HG03432 (cell line): ENCODE measurements around the gene CD6.

Source experiments
- ATAC-seq: cut with Tn5 transposase; IDR thresholded peaks from one replicate; pipeline ENCODE4 v1.9.1; 2021; ENCODE audit warnings: mild to moderate bottlenecking, moderate library complexity; ENCODE audit not compliant: unreplicated experiment

The CD6 gene

GRCh38 chr11:60934790-60935605 lies 36.5 kb upstream of the CD6 start:
- ATAC-seq, result no peak

GRCh38 chr11:60935676-60936442 lies 35.6 kb upstream of the CD6 start:
- ATAC-seq, result no peak

GRCh38 chr11:60936467-60937143 lies 34.9 kb upstream of the CD6 start:
- ATAC-seq, result no peak

GRCh38 chr11:60937144-60937527 lies 34.3 kb upstream of the CD6 start:
- ATAC-seq, result no peak

GRCh38 chr11:60937811-60938210 lies 33.7 kb upstream of the CD6 start:
- ATAC-seq, result no peak

- no peak for ATAC-seq
Observed at GRCh38 chr11:60938500-60938899, 33.0 kb upstream of the CD6 start.

- no peak for ATAC-seq
Observed at GRCh38 chr11:60939301-60939700, 32.2 kb upstream of the CD6 start.

GRCh38 chr11:60939855-60940254 lies 31.6 kb upstream of the CD6 start:
- no peak for ATAC-seq

- no peak for ATAC-seq
Observed at GRCh38 chr11:60941371-60942119, 29.9 kb upstream of the CD6 start.

GRCh38 chr11:60942219-60942618 lies 29.3 kb upstream of the CD6 start:
- ATAC-seq, result no peak

- ATAC-seq, result no peak
Observed at GRCh38 chr11:60942970-60943565, 28.4 kb upstream of the CD6 start.

GRCh38 chr11:60944490-60945294 lies 26.8 kb upstream of the CD6 start:
- no peak for ATAC-seq

GRCh38 chr11:60945295-60945667 lies 26.2 kb upstream of the CD6 start:
- ATAC-seq, result no peak

GRCh38 chr11:60946601-60947264 lies 24.7 kb upstream of the CD6 start:
- ATAC-seq, result no peak

GRCh38 chr11:60947700-60948099 lies 23.8 kb upstream of the CD6 start:
- ATAC-seq, result no peak

- ATAC-seq, result no peak
Observed at GRCh38 chr11:60948250-60948649, 23.2 kb upstream of the CD6 start.

- ATAC-seq, result no peak
Observed at GRCh38 chr11:60950024-60950423, 21.5 kb upstream of the CD6 start.

GRCh38 chr11:60950933-60951605 lies 20.4 kb upstream of the CD6 start:
- ATAC-seq, result peak; percentile 21

- ATAC-seq, result no peak
Observed at GRCh38 chr11:60951606-60951903, 19.9 kb upstream of the CD6 start.
